Activated CD8-positive, alpha-beta memory T cell treated with anti-CD3 and anti-CD28 coated beads, Interleukin-2, amount 50 U/mL, for 24 hours (primary cell): ENCODE data around the gene PHF12.

Experiments used
- DNase-seq: peaks from one replicate; pipeline ENCODE4 v3.0.0-alpha.2; 2020; ENCODE audit errors: extremely low read depth

PHF12 gene

GRCh38 chr17:28975031-28975430, 23.7 kb upstream of the PHF12 start:
- no peak for DNase-seq

- no peak for DNase-seq
These were observed 23.1 kb upstream of the PHF12 start for GRCh38 chr17:28974451-28974850.

GRCh38 chr17:28973425-28973824, 22.1 kb upstream of the PHF12 start:
- DNase-seq = no peak

- no peak for DNase-seq
These were observed 21.1 kb upstream of the PHF12 start for GRCh38 chr17:28972437-28972836.

GRCh38 chr17:28970879-28971278, 19.6 kb upstream of the PHF12 start:
- no peak for DNase-seq

GRCh38 chr17:28969706-28970393, 18.5 kb upstream of the PHF12 start:
- no peak for DNase-seq

GRCh38 chr17:28968914-28969295, 17.6 kb upstream of the PHF12 start:
- DNase-seq = no peak

GRCh38 chr17:28968231-28968913, 17.1 kb upstream of the PHF12 start:
- DNase-seq = no peak

GRCh38 chr17:28967221-28968135, 16.2 kb upstream of the PHF12 start:
- no peak for DNase-seq

GRCh38 chr17:28963841-28964240, 12.5 kb upstream of the PHF12 start:
- DNase-seq = no peak

GRCh38 chr17:28963055-28963611, 11.8 kb upstream of the PHF12 start:
- DNase-seq = no peak

GRCh38 chr17:28961391-28961790, 10.1 kb upstream of the PHF12 start:
- no peak for DNase-seq

- DNase-seq = no peak
These were observed 9.1 kb upstream of the PHF12 start for GRCh38 chr17:28960256-28961061.

- no peak for DNase-seq
These were observed 8.2 kb upstream of the PHF12 start for GRCh38 chr17:28959471-28959871.

- no peak for DNase-seq
These were observed 7.6 kb upstream of the PHF12 start for GRCh38 chr17:28958820-28959455.

GRCh38 chr17:28957992-28958355, 6.7 kb upstream of the PHF12 start:
- DNase-seq = no peak

GRCh38 chr17:28957277-28957991, 6.1 kb upstream of the PHF12 start:
- no peak for DNase-seq

GRCh38 chr17:28956861-28957260, 5.5 kb upstream of the PHF12 start:
- DNase-seq = no peak

- no peak for DNase-seq
These were observed 4.8 kb upstream of the PHF12 start for GRCh38 chr17:28956112-28956511.

GRCh38 chr17:28955408-28955807, 4.1 kb upstream of the PHF12 start:
- DNase-seq = no peak
